Fibroblast of peridontal ligament (primary cell): ENCODE results near the gene ZNF497.

Experiments used
- DNase-seq: peaks from one replicate; pipeline ENCODE4 v3.0.0-alpha.2; 2010; ENCODE audit errors: extremely low read depth

ZNF497 gene

GRCh38 chr19:58367698-58368454, 5.3 kb upstream of the ZNF497 start:
- DNase-seq, result no peak

GRCh38 chr19:58366585-58367430, 4.3 kb upstream of the ZNF497 start:
- DNase-seq, result no peak

- DNase-seq, result no peak
These were observed 1.6 kb upstream of the ZNF497 start for GRCh38 chr19:58364146-58364545.

- no peak for DNase-seq
These were observed 665 bp downstream of the ZNF497 start for GRCh38 chr19:58361900-58362271.

GRCh38 chr19:58357481-58358145, 4.9 kb downstream of the ZNF497 start:
- DNase-seq, result no peak

GRCh38 chr19:58356766-58357480, 5.6 kb downstream of the ZNF497 start:
- no peak for DNase-seq

GRCh38 chr19:58355908-58356765, 6.4 kb downstream of the ZNF497 start:
- DNase-seq, result no peak

- no peak for DNase-seq
These were observed 7.2 kb downstream of the ZNF497 start for GRCh38 chr19:58355215-58355796.

GRCh38 chr19:58354478-58355030, 8.0 kb downstream of the ZNF497 start:
- DNase-seq, result no peak

GRCh38 chr19:58353717-58354477, 8.7 kb downstream of the ZNF497 start:
- no peak for DNase-seq

- DNase-seq, result no peak
These were observed 9.5 kb downstream of the ZNF497 start, which contains the start of gene A1BG for GRCh38 chr19:58352760-58353671. Gene A1BG, minus strand, starts transcription at chr19:58353492. Its CDS starts 55 bp downstream, at chr19:58353437.

- no peak for DNase-seq
These were observed 10.4 kb downstream of the ZNF497 start for GRCh38 chr19:58351990-58352755.

GRCh38 chr19:58351558-58351878, 11.0 kb downstream of the ZNF497 start:
- DNase-seq, result no peak

- no peak for DNase-seq
These were observed 11.5 kb downstream of the ZNF497 start for GRCh38 chr19:58350871-58351557.

GRCh38 chr19:58350001-58350861, 12.3 kb downstream of the ZNF497 start:
- DNase-seq, result no peak

- no peak for DNase-seq
These were observed 13.0 kb downstream of the ZNF497 start for GRCh38 chr19:58349590-58349989.
